Mesendoderm (in vitro differentiated cells): ENCODE results near the gene ARID1B.

Source experiments
- DNase-seq: peaks from one replicate; pipeline ENCODE4 v3.0.0; 2013
- H2AK5ac ChIP-seq: 2 replicates; pipeline ENCODE4 v1.6.1; 2013; ENCODE audit warnings: low read length, inconsistent platforms
- H2BK120ac ChIP-seq: 2 replicates; pipeline ENCODE4 v1.6.1; 2013; ENCODE audit warnings: low read depth, mild to moderate bottlenecking, low read length, moderate library complexity, mixed read lengths
- H2BK15ac ChIP-seq: replicated peaks from 2 replicates; pipeline ENCODE4 v1.6.1; 2013; ENCODE audit warnings: low read depth, mild to moderate bottlenecking, moderate library complexity
- H2BK5ac ChIP-seq: 2 replicates; pipeline ENCODE4 v1.6.1; 2013; ENCODE audit warnings: low read length, inconsistent platforms
- H3K18ac ChIP-seq: 2 replicates; pipeline ENCODE4 v1.6.1; 2013; ENCODE audit warnings: mild to moderate bottlenecking, low read length, mixed read lengths
- H3K23ac ChIP-seq: one replicate; pipeline ENCODE4 v1.6.1; 2013; ENCODE audit warnings: low read length
- H3K27ac ChIP-seq: 2 replicates; pipeline ENCODE4 v1.5.1; 2013; ENCODE audit warnings: low read depth, mild to moderate bottlenecking, inconsistent platforms, low read length, moderate library complexity
- H3K27me3 ChIP-seq: 2 replicates; pipeline ENCODE4 v1.6.1; 2013; ENCODE audit warnings: low read length, control low read depth, mild to moderate bottlenecking, inconsistent platforms; ENCODE audit not compliant: insufficient read depth, poor library complexity
- H3K36me3 ChIP-seq: 2 replicates; pipeline ENCODE4 v1.6.1; 2013; ENCODE audit warnings: low read length, inconsistent platforms; ENCODE audit not compliant: control insufficient read depth, insufficient read depth
- H3K4ac ChIP-seq: one replicate; pipeline ENCODE4 v1.6.1; 2013; ENCODE audit warnings: low read depth, mild to moderate bottlenecking, low read length, moderate library complexity
- H3K4me1 ChIP-seq: 2 replicates; pipeline ENCODE4 v1.6.1; 2013; ENCODE audit warnings: low read depth, low read length, inconsistent platforms; ENCODE audit not compliant: control insufficient read depth
- H3K4me2 ChIP-seq: 2 replicates; pipeline ENCODE4 v1.6.1; 2013; ENCODE audit warnings: low read length
- H3K4me3 ChIP-seq: 2 replicates; pipeline ENCODE4 v1.5.1; 2013; ENCODE audit warnings: mild to moderate bottlenecking, low read length
- H3K56ac ChIP-seq: one replicate; pipeline ENCODE4 v1.6.1; 2013; ENCODE audit warnings: low read length
- H3K79me1 ChIP-seq: 2 replicates; pipeline ENCODE4 v1.6.1; 2013; ENCODE audit warnings: low read length, inconsistent platforms
- H3K79me2 ChIP-seq: 2 replicates; pipeline ENCODE4 v1.6.1; 2013; ENCODE audit warnings: mild to moderate bottlenecking, low read length; ENCODE audit not compliant: control insufficient read depth, insufficient read depth
- H3K9ac ChIP-seq: 2 replicates; pipeline ENCODE4 v1.6.1; 2013; ENCODE audit warnings: low read length, inconsistent platforms
- H4K5ac ChIP-seq: one replicate; pipeline ENCODE4 v1.6.1; 2013; ENCODE audit warnings: low read length
- H4K8ac ChIP-seq: one replicate; pipeline ENCODE4 v1.6.1; 2013; ENCODE audit warnings: low read depth, mild to moderate bottlenecking, control low read depth, low read length, moderate library complexity
- WGBS: extraction: QIAGEN DNeasy Blood & Tissue Kit; methylation state at CpG from one replicate; pipeline ENCODE4 v1.1.7; 2013; ENCODE audit warnings: low lambda C conversion rate, missing lambda C conversion rate; ENCODE audit not compliant: insufficient coverage; ENCODE audit errors: extremely low coverage; 5-methylcytosine and 5-hydroxymethylcytosine counted together

ARID1B gene

GRCh38 chr6:156918647-156919046, 141.5 kb downstream of the ARID1B start:
- peaks cover 34% of the 10 kb centered on the region for H3K79me2 ChIP-seq
- no CpG with 5 or more reads among the region's 7 CpGs for WGBS
- no peaks in the 10 kb centered on the region for H3K27me3 ChIP-seq
- H2BK15ac ChIP-seq = no peak overlapping the region
- no peak for DNase-seq
- H2BK5ac ChIP-seq = no peak overlapping the region
- no peak overlapping the region for H3K18ac ChIP-seq
- H3K9ac ChIP-seq = no peak overlapping the region
- H4K8ac ChIP-seq = no peak overlapping the region
- H3K4ac ChIP-seq = no peak overlapping the region
- H4K5ac ChIP-seq = no peak overlapping the region
- H3K56ac ChIP-seq = no peak overlapping the region
- H2BK120ac ChIP-seq = no peak overlapping the region
- H3K4me3 ChIP-seq = no peak overlapping the region
- no peak overlapping the region for H3K4me2 ChIP-seq
- peaks cover 4% of the 10 kb centered on the region for H3K4me1 ChIP-seq
- H3K23ac ChIP-seq = no peak overlapping the region
- no peak overlapping the region for H2AK5ac ChIP-seq
- no peak overlapping the region for H3K27ac ChIP-seq
- H3K79me1 ChIP-seq = peaks cover 26% of the 10 kb centered on the region
- H3K36me3 ChIP-seq = no peaks in the 10 kb centered on the region

GRCh38 chr6:156919370-156919769, 142.2 kb downstream of the ARID1B start:
- H3K27ac ChIP-seq = no peak overlapping the region
- no peak overlapping the region for H3K9ac ChIP-seq
- no peak overlapping the region for H2BK15ac ChIP-seq
- H3K27me3 ChIP-seq = no peaks in the 10 kb centered on the region
- WGBS = no CpG with 5 or more reads among the region's 2 CpGs
- no peak overlapping the region for H2BK5ac ChIP-seq
- H3K56ac ChIP-seq = no peak overlapping the region
- no peak overlapping the region for H3K23ac ChIP-seq
- peaks cover 21% of the 10 kb centered on the region for H3K79me1 ChIP-seq
- H3K4ac ChIP-seq = no peak overlapping the region
- no peak overlapping the region for H3K4me3 ChIP-seq
- no peak for DNase-seq
- H4K5ac ChIP-seq = no peak overlapping the region
- no peak overlapping the region for H4K8ac ChIP-seq
- peaks cover 31% of the 10 kb centered on the region for H3K79me2 ChIP-seq
- H2BK120ac ChIP-seq = no peak overlapping the region
- H3K4me1 ChIP-seq = peaks cover 4% of the 10 kb centered on the region
- H3K4me2 ChIP-seq = no peak overlapping the region
- H3K36me3 ChIP-seq = no peaks in the 10 kb centered on the region
- no peak overlapping the region for H3K18ac ChIP-seq
- H2AK5ac ChIP-seq = no peak overlapping the region

- Histone ChIP-seq H3K27me3 (no peaks in the 10 kb centered on the region), H3K4me1 (peaks cover 4% of the 10 kb centered on the region), H4K5ac (no peak overlapping the region), H3K4me2 (no peak overlapping the region), H3K79me1 (peaks cover 20% of the 10 kb centered on the region), H3K4me3 (no peak overlapping the region), H2BK120ac (no peak overlapping the region), H3K4ac (no peak overlapping the region), H2AK5ac (no peak overlapping the region), H3K18ac (no peak overlapping the region), H2BK5ac (no peak overlapping the region), H3K27ac (no peak overlapping the region), H3K9ac (no peak overlapping the region), H3K23ac (no peak overlapping the region), H2BK15ac (no peak overlapping the region), H3K56ac (no peak overlapping the region), H3K36me3 (no peaks in the 10 kb centered on the region), H4K8ac (no peak overlapping the region), H3K79me2 (peaks cover 32% of the 10 kb centered on the region)
- DNase-seq = no peak
- WGBS = no CpG with 5 or more reads among the region's 5 CpGs
Observed at GRCh38 chr6:156919814-156920369, 142.7 kb downstream of the ARID1B start.

- H3K9ac ChIP-seq = no peak overlapping the region
- H2BK15ac ChIP-seq = no peak overlapping the region
- no peak overlapping the region for H3K18ac ChIP-seq
- no peak overlapping the region for H3K4me3 ChIP-seq
- H2AK5ac ChIP-seq = no peak overlapping the region
- WGBS = no CpG with 5 or more reads among the region's 4 CpGs
- no peaks in the 10 kb centered on the region for H3K36me3 ChIP-seq
- H3K27me3 ChIP-seq = no peaks in the 10 kb centered on the region
- no peak for DNase-seq
- no peak overlapping the region for H3K4me2 ChIP-seq
- no peak overlapping the region for H4K5ac ChIP-seq
- no peak overlapping the region for H2BK5ac ChIP-seq
- H4K8ac ChIP-seq = no peak overlapping the region
- H3K56ac ChIP-seq = no peak overlapping the region
- no peak overlapping the region for H2BK120ac ChIP-seq
- H3K79me2 ChIP-seq = peaks cover 51% of the 10 kb centered on the region
- peaks cover 6% of the 10 kb centered on the region for H3K4me1 ChIP-seq
- no peak overlapping the region for H3K23ac ChIP-seq
- H3K4ac ChIP-seq = no peak overlapping the region
- H3K27ac ChIP-seq = no peak overlapping the region
- H3K79me1 ChIP-seq = peaks cover 28% of the 10 kb centered on the region
Observed at GRCh38 chr6:156924246-156924645, 147.1 kb downstream of the ARID1B start.

GRCh38 chr6:156925026-156925425, 147.8 kb downstream of the ARID1B start:
- no CpG with 5 or more reads among the region's 2 CpGs for WGBS
- no peak overlapping the region for H3K23ac ChIP-seq
- H4K8ac ChIP-seq = no peak overlapping the region
- H3K4me2 ChIP-seq = no peak overlapping the region
- H3K79me1 ChIP-seq = peaks cover 29% of the 10 kb centered on the region
- no peak overlapping the region for H3K27ac ChIP-seq
- no peak overlapping the region for H3K56ac ChIP-seq
- H2BK120ac ChIP-seq = no peak overlapping the region
- H3K18ac ChIP-seq = no peak overlapping the region
- H3K27me3 ChIP-seq = no peaks in the 10 kb centered on the region
- no peak overlapping the region for H3K4me3 ChIP-seq
- no peaks in the 10 kb centered on the region for H3K36me3 ChIP-seq
- no peak overlapping the region for H3K9ac ChIP-seq
- no peak overlapping the region for H4K5ac ChIP-seq
- H3K4ac ChIP-seq = no peak overlapping the region
- H3K79me2 ChIP-seq = peaks cover 48% of the 10 kb centered on the region
- no peak overlapping the region for H2AK5ac ChIP-seq
- H2BK15ac ChIP-seq = no peak overlapping the region
- peak; percentile 53 for DNase-seq
- H3K4me1 ChIP-seq = peaks cover 6% of the 10 kb centered on the region
- H2BK5ac ChIP-seq = no peak overlapping the region
